WTC11 (cell line): ENCODE results near the gene SLC25A6. TPM values are rescaled to one million over a fixed set of nuclear protein-coding genes. Genes with fewer than 3 reads are reported as not detected.
A peak's percentile ranks its signal among the peaks of the same experiment; 100 is the strongest.

Experiments used
- ATAC-seq: fragments of 200-7000 bp; cut with Tn5 transposase; 2 replicates; pipeline ENCODE4 v1.10.0; 2021; ENCODE audit warnings: mild to moderate bottlenecking, moderate library complexity
- CTCF ChIA-PET: fragments of 300-600 bp; sonication (Branson Sonifier 250); formaldehyde crosslinking; loops from one replicate; lab custom pipeline; 2021; ENCODE audit warnings: antibody characterized with exemption; lab: Charles Lee
- POLR2A ChIA-PET: fragments of 350-600 bp; sonication (Branson Sonifier 250); formaldehyde crosslinking; loops from one replicate; lab custom pipeline; 2021; ENCODE audit warnings: antibody characterized with exemption; lab: Charles Lee
- DNase-seq: peaks from one replicate; pipeline ENCODE4 v3.0.0; 2021; ENCODE audit warnings: low spot score
- H3K27ac Mint-ChIP-seq: 2 replicates; pipeline ENCODE4 v1.8.0; 2021; ENCODE audit warnings: mixed read lengths
- H3K27me3 Mint-ChIP-seq: 2 replicates; pipeline ENCODE4 v1.8.0; 2021; ENCODE audit warnings: low read depth, mild to moderate bottlenecking, moderate library complexity, mixed read lengths
- H3K36me3 Mint-ChIP-seq: 2 replicates; pipeline ENCODE4 v1.8.0; 2021; ENCODE audit warnings: mixed read lengths
- H3K4me1 Mint-ChIP-seq: 2 replicates; pipeline ENCODE4 v1.8.0; 2022; ENCODE audit warnings: mixed read lengths
- H3K4me3 Mint-ChIP-seq: 2 replicates; pipeline ENCODE4 v1.8.0; 2021; ENCODE audit warnings: mild to moderate bottlenecking, moderate library complexity, mixed read lengths
- H3K9me3 Mint-ChIP-seq: 2 replicates; pipeline ENCODE4 v1.8.0; 2021; ENCODE audit warnings: mixed read lengths
- AR ChIP-seq: fragments of 250-450 bp; sonication (Bioruptor Pico); IDR thresholded peaks from 2 replicates; pipeline ENCODE4 v1.9.0; 2021; ENCODE audit warnings: mild to moderate bottlenecking
- E2F5 ChIP-seq: sonication (generic); formaldehyde crosslinking; IDR thresholded peaks from 2 replicates; pipeline ENCODE4 v1.8.1; 2022; ENCODE audit warnings: mild to moderate bottlenecking, moderate library complexity, missing genetic modification reagents
- ERG ChIP-seq: fragments of 250-450 bp; sonication (Bioruptor Pico); IDR thresholded peaks from 2 replicates; pipeline ENCODE4 v1.8.0; 2021; ENCODE audit warnings: mild to moderate bottlenecking
- HMGXB4 ChIP-seq: sonication (generic); formaldehyde crosslinking; IDR thresholded peaks from 2 replicates; pipeline ENCODE4 v1.8.1; 2023; ENCODE audit warnings: mild to moderate bottlenecking, moderate library complexity, missing genetic modification reagents
- IRF2 ChIP-seq: sonication (generic); formaldehyde crosslinking; IDR thresholded peaks from 2 replicates; pipeline ENCODE4 v1.8.0; 2022; ENCODE audit warnings: low read depth, missing genetic modification reagents, borderline replicate concordance
- NR1H2 ChIP-seq: sonication (generic); formaldehyde crosslinking; IDR thresholded peaks from 2 replicates; pipeline ENCODE4 v1.9.0; 2021; ENCODE audit warnings: mild to moderate bottlenecking, moderate library complexity, missing genetic modification reagents
- RORB ChIP-seq: fragments of 250-450 bp; sonication (Bioruptor Pico); IDR thresholded peaks from 2 replicates; pipeline ENCODE4 v1.9.0; 2021; ENCODE audit warnings: mild to moderate bottlenecking
- TCF7 ChIP-seq: sonication (generic); formaldehyde crosslinking; IDR thresholded peaks from 2 replicates; pipeline ENCODE4 v1.8.0; 2022; ENCODE audit warnings: mild to moderate bottlenecking, low read depth, missing genetic modification reagents, moderate library complexity
- ZMAT4 ChIP-seq: fragments of 250-450 bp; sonication (Bioruptor Pico); IDR thresholded peaks from 2 replicates; pipeline ENCODE4 v1.9.0; 2021; ENCODE audit warnings: mild to moderate bottlenecking
- ZNF263 ChIP-seq: sonication (generic); formaldehyde crosslinking; IDR thresholded peaks from 2 replicates; pipeline ENCODE4 v1.8.1; 2022; ENCODE audit warnings: low read depth, mild to moderate bottlenecking, moderate library complexity, missing genetic modification reagents
- ZNF532 ChIP-seq: fragments of 250-450 bp; sonication (Bioruptor Pico); IDR thresholded peaks from 2 replicates; pipeline ENCODE4 v1.9.0; 2021; ENCODE audit warnings: mild to moderate bottlenecking, borderline replicate concordance
- total RNA-seq: library from RNA; stranded (reverse); gene quantifications from 3 replicates; pipeline ENCODE4 v1.2.3, GENCODE V29; 2021

Gene SLC25A6
- total RNA-seq, 1 experiment from 2014 or later, result 627 TPM

- DNase-seq, result no peak
- Mint-ChIP-seq H3K4me3 (peak overlapping the region; percentile 93), H3K36me3 (peaks cover 36% of the 10 kb centered on the region), H3K27me3 (no peaks in the 10 kb centered on the region), H3K9me3 (no peaks in the 10 kb centered on the region), H3K27ac (peak overlapping the region; percentile 49; the same call in 1 of the 2 replicates), H3K4me1 (peaks cover 34% of the 10 kb centered on the region)
- TF ChIP-seq RORB (CRISPR knock-in tag), result no peak
- TF ChIP-seq ZNF532 (CRISPR knock-in tag), result no peak
- TF ChIP-seq ZNF263 (CRISPR knock-in tag), result no peak
- no peak for TF ChIP-seq NR1H2
- no peak for TF ChIP-seq ZMAT4
- TF ChIP-seq HMGXB4, result no peak
- no peak for TF ChIP-seq IRF2 (CRISPR knock-in tag)
- no peak for TF ChIP-seq E2F5
- TF ChIP-seq AR, result no peak
- TF ChIP-seq TCF7 (CRISPR knock-in tag), result no peak
- no peak for TF ChIP-seq ERG (CRISPR knock-in tag)
- ChIA-PET POLR2A (no interaction called here), CTCF (no interaction called here)
- ATAC-seq, result no peak
These were observed 3.0 kb upstream of the SLC25A6 start for GRCh38 chrX:1394731-1395501.
